ENCODE measurements around the gene CLIP1.

DNA sequence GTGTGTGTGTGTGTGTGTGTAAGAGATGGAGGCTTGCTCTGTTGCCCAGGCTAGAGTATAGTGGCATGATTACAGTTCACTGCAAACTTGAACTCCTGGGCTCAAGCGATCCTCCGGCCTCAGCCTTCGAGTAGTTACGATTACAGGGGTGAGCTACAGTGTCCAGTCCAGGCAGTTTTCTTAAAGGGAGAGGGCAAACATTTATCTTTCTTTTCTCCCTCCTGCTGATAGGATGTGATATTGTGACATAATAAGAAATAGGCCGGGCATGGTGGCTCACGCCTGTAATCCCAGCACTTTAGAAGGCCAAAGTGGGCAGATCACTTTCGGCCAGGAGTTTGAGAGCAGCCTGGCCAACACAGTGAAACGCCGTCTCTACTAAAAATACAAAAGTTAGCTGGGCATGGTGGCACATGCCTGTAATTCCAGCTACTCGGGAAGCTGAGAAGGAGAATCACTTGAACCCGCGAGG, 31.8 kb upstream of the CLIP1 start:
- TF ChIP-seq, protein P1, sequence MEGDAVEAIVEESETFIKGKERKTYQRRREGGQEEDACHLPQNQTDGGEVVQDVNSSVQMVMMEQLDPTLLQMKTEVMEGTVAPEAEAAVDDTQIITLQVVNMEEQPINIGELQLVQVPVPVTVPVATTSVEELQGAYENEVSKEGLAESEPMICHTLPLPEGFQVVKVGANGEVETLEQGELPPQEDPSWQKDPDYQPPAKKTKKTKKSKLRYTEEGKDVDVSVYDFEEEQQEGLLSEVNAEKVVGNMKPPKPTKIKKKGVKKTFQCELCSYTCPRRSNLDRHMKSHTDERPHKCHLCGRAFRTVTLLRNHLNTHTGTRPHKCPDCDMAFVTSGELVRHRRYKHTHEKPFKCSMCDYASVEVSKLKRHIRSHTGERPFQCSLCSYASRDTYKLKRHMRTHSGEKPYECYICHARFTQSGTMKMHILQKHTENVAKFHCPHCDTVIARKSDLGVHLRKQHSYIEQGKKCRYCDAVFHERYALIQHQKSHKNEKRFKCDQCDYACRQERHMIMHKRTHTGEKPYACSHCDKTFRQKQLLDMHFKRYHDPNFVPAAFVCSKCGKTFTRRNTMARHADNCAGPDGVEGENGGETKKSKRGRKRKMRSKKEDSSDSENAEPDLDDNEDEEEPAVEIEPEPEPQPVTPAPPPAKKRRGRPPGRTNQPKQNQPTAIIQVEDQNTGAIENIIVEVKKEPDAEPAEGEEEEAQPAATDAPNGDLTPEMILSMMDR (conservative IDR thresholded peaks at IDR 0.05; ENCODE audit: low read length), result no peak
- TF ChIP-seq EZH2phosphoT487 (IDR thresholded peaks at IDR 0.05; ENCODE audit: borderline replicate concordance, low read depth, low read length), result no peak
